GM12878 (cell line): ENCODE data around the gene PHLDA3.

Source experiments
- CREM ChIP-seq: IDR thresholded peaks from 2 replicates; pipeline ENCODE4 v1.6.1; 2014; ENCODE audit warnings: antibody characterized with exemption, low read depth
- EED ChIP-seq: sonication (generic); IDR thresholded peaks from 2 replicates; pipeline ENCODE4 v1.6.1; 2016; ENCODE audit warnings: antibody characterized with exemption, low read depth
- POLR2AphosphoS5 ChIP-seq: IDR thresholded peaks from 2 replicates; pipeline ENCODE4 v1.6.1; 2011; ENCODE audit warnings: mild to moderate bottlenecking, low read length, inconsistent platforms
- TCF7 ChIP-seq: IDR thresholded peaks from 2 replicates; pipeline ENCODE4 v1.6.1; 2014; ENCODE audit warnings: antibody characterized with exemption, borderline replicate concordance
- ZNF207 ChIP-seq: fragments of 450-650 bp; IDR thresholded peaks from 2 replicates; pipeline ENCODE4 v1.6.1; 2014; ENCODE audit warnings: antibody characterized with exemption, mild to moderate bottlenecking, borderline replicate concordance
- TF ChIP-seq, protein P1 (sequence below), 3 experiments: IDR thresholded peaks in 2 of 3; conservative IDR thresholded peaks in 1 of 3; 2 replicates each; pipeline ENCODE4 v1.5.1; 2011; ENCODE audit warnings: low read depth in 3 of 3, low read length in 3 of 3, mild to moderate bottlenecking in 3 of 3, control low read depth in 2 of 3, moderate library complexity in 2 of 3, inconsistent platforms in 1 of 3, mixed read lengths in 1 of 3; ENCODE audit not compliant: control insufficient read depth in 2 of 3, insufficient read depth in 1 of 3; ENCODE audit errors: extremely low read depth in 1 of 3
- TF ChIP-seq, protein P2 (sequence below): fragments of 450-650 bp; IDR thresholded peaks from 2 replicates; pipeline ENCODE4 v1.6.1; 2018; ENCODE audit warnings: borderline replicate concordance, mild to moderate bottlenecking; ENCODE audit not compliant: partially characterized antibody

GRCh38 chr1:201479201-201479730 is 10.3 kb upstream of the PHLDA3 start:
- TF ChIP-seq, protein P1, sequence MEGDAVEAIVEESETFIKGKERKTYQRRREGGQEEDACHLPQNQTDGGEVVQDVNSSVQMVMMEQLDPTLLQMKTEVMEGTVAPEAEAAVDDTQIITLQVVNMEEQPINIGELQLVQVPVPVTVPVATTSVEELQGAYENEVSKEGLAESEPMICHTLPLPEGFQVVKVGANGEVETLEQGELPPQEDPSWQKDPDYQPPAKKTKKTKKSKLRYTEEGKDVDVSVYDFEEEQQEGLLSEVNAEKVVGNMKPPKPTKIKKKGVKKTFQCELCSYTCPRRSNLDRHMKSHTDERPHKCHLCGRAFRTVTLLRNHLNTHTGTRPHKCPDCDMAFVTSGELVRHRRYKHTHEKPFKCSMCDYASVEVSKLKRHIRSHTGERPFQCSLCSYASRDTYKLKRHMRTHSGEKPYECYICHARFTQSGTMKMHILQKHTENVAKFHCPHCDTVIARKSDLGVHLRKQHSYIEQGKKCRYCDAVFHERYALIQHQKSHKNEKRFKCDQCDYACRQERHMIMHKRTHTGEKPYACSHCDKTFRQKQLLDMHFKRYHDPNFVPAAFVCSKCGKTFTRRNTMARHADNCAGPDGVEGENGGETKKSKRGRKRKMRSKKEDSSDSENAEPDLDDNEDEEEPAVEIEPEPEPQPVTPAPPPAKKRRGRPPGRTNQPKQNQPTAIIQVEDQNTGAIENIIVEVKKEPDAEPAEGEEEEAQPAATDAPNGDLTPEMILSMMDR (IDR thresholded peaks at IDR 0.05 in 2 of 3, conservative IDR thresholded peaks at IDR 0.05 in 1 of 3; ENCODE audit: control insufficient read depth in 2 of 3, extremely low read depth in 1 of 3, insufficient read depth in 1 of 3, low read depth in 3 of 3, low read length in 3 of 3) = no peak
- TF ChIP-seq CREM (no peak), TCF7 (no peak), POLR2AphosphoS5 (no peak), EED (no peak), ZNF207 (no peak)
- TF ChIP-seq, protein P2, sequence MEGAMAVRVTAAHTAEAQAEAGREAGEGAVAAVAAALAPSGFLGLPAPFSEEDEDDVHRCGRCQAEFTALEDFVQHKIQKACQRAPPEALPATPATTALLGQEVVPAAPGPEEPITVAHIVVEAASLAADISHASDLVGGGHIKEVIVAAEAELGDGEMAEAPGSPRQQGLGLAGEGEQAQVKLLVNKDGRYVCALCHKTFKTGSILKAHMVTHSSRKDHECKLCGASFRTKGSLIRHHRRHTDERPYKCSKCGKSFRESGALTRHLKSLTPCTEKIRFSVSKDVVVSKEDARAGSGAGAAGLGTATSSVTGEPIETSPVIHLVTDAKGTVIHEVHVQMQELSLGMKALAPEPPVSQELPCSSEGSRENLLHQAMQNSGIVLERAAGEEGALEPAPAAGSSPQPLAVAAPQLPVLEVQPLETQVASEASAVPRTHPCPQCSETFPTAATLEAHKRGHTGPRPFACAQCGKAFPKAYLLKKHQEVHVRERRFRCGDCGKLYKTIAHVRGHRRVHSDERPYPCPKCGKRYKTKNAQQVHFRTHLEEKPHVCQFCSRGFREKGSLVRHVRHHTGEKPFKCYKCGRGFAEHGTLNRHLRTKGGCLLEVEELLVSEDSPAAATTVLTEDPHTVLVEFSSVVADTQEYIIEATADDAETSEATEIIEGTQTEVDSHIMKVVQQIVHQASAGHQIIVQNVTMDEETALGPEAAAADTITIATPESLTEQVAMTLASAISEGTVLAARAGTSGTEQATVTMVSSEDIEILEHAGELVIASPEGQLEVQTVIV = no peak
